ENCODE data around the gene P2RX2. TPM values are rescaled to one million over a fixed set of nuclear protein-coding genes. Genes with fewer than 3 reads are reported as not detected.

The P2RX2 gene
- total RNA-seq, 1 experiment from 2014 or later = not detected

DNA sequence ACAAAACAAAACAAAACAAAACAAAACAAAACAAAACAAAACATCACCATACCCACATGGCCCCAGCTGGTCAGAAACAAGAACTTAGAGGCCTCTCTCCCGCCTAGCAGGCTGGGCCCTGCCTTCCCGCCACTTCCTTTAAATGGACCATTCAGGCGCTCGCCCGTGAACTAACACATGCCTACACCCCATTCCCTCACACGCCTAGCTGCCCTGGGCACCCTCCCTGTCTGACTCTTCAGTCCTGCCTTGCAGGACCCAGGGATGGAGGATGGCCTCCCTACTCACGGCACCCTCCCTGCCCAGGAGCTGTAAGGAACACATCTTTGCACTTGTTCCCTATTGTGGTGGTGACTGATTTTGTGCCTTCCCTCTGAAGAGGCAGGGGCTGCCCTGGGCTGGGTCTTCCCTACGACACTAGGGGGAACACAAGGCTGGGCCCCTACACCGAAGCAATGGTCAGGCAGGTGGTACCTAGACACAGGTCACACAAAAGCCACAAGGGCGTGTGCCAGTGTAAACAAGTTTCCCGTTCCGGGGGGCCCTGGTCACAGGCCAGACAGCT, 21.5 kb downstream of the P2RX2 start:
- no peak overlapping the region for H3K4me2 ChIP-seq (ENCODE audit: low read depth, low read length, poor library complexity, severe bottlenecking)
- no peak overlapping the region for H3K4me3 ChIP-seq (ENCODE audit: low read length)
- H3K27me3 ChIP-seq (ENCODE audit: low read length) = no peaks in the 10 kb centered on the region
- no peaks in the 10 kb centered on the region for H3K4me1 ChIP-seq (ENCODE audit: low read length)
- H2AFZ ChIP-seq (ENCODE audit: low read length) = no peak overlapping the region
- H3K27ac ChIP-seq (ENCODE audit: low read length) = no peak overlapping the region
- no peaks in the 10 kb centered on the region for H3K9me3 ChIP-seq (ENCODE audit: low read length)
- H3K9me2 ChIP-seq (replicated peaks; ENCODE audit: insufficient read depth, low read length) = no peaks in the 10 kb centered on the region
- peaks cover 25% of the 10 kb centered on the region; the same call in 1 of the 2 replicates for H3K36me3 ChIP-seq (ENCODE audit: insufficient read depth, low read length)
- no peak overlapping the region for H3K9ac ChIP-seq (ENCODE audit: low read length)
- no peaks in the 10 kb centered on the region for H3K79me2 ChIP-seq (ENCODE audit: low read length)
- DNase-seq = no peak
- H4K20me1 ChIP-seq (ENCODE audit: insufficient read depth, low read depth, low read length) = no peaks in the 10 kb centered on the region

- DNase-seq = no peak
- no peaks in the 10 kb centered on the region for H3K9me2 ChIP-seq (replicated peaks; ENCODE audit: insufficient read depth, low read length)
Observed at GRCh38 chr12:132640936-132641335, 22.4 kb downstream of the P2RX2 start.

GRCh38 chr12:132641811-132642650, 23.5 kb downstream of the P2RX2 start:
- Histone ChIP-seq H4K20me1 (ENCODE audit: insufficient read depth, low read depth, low read length) (no peaks in the 10 kb centered on the region), H3K4me1 (ENCODE audit: low read length) (no peaks in the 10 kb centered on the region), H3K27me3 (ENCODE audit: low read length) (no peaks in the 10 kb centered on the region), H3K36me3 (ENCODE audit: insufficient read depth, low read length) (peaks cover 16% of the 10 kb centered on the region), H3K79me2 (ENCODE audit: low read length) (no peaks in the 10 kb centered on the region), H3K27ac (ENCODE audit: low read length) (no peak overlapping the region), H3K4me3 (ENCODE audit: low read length) (no peak overlapping the region), H3K9me3 (ENCODE audit: low read length) (no peaks in the 10 kb centered on the region), H3K9me2 (replicated peaks; ENCODE audit: insufficient read depth, low read length) (no peaks in the 10 kb centered on the region), H2AFZ (ENCODE audit: low read length) (no peak overlapping the region), H3K9ac (ENCODE audit: low read length) (no peak overlapping the region), H3K4me2 (ENCODE audit: low read depth, low read length, poor library complexity, severe bottlenecking) (no peak overlapping the region)
- DNase-seq = no peak

More at GRCh38 chr12:132640936-132641335, 22.4 kb downstream of the P2RX2 start:
- H3K27me3 ChIP-seq (ENCODE audit: low read length) = no peaks in the 10 kb centered on the region
- no peak overlapping the region for H3K4me3 ChIP-seq (ENCODE audit: low read length)
- H3K36me3 ChIP-seq (ENCODE audit: insufficient read depth, low read length) = peaks cover 20% of the 10 kb centered on the region; the same call in 1 of the 2 replicates
- H3K4me2 ChIP-seq (ENCODE audit: low read depth, low read length, poor library complexity, severe bottlenecking) = no peak overlapping the region
- no peaks in the 10 kb centered on the region for H3K9me3 ChIP-seq (ENCODE audit: low read length)
- H3K79me2 ChIP-seq (ENCODE audit: low read length) = no peaks in the 10 kb centered on the region
- H4K20me1 ChIP-seq (ENCODE audit: insufficient read depth, low read depth, low read length) = no peaks in the 10 kb centered on the region
- no peak overlapping the region for H3K27ac ChIP-seq (ENCODE audit: low read length)
- H3K4me1 ChIP-seq (ENCODE audit: low read length) = no peaks in the 10 kb centered on the region
- no peak overlapping the region for H3K9ac ChIP-seq (ENCODE audit: low read length)
- no peak overlapping the region for H2AFZ ChIP-seq (ENCODE audit: low read length)

DNA sequence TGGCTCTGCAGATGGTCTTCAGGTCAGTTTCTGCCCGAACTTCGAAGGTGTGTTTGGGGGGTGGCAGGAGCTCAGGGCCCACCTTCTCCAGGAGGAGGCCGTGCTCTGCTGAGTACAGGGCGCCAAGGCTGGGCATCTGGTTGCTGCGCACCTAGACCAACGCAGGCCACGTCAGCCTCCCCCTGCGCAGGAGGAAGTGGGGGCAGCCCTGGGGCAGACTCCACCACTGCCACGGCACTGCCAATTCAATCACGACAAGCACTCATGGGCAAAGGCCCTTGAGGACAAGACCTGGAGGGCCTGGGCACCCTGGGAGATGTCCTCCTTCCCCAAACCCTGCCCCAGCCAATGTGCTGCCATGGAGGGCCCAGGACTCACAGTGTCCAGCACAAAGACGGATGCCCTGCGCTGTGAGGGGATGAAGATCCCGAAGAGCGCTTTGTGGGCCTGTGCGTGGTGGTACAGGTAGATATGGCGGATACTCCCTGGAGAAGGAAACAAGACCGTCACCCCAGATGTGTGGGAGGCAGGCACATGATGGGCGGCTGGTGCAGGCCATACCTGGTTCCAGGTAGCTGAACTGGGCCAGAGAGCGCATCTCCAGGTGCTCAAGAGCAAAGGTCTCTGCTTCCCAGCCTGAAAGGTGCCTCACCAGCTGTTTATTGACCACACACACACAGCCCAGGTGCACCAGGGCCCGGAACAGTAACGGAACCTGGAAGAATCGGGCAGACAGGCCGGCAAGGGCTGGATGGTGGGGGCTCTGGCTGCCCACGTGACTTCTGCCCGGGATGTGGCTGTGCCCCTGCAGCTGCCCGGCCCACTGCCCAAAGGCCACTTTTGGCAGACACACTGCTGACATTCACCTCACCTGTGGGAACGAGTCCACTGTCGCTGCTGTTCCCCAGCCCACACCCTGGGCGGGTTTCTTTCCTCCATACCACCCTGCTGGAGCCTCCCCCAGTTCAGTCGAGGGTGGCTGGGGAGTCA, 24.6 kb downstream of the P2RX2 start:
- H4K20me1 ChIP-seq (ENCODE audit: insufficient read depth, low read depth, low read length) = no peaks in the 10 kb centered on the region

GRCh38 chr12:132646850-132647249, 28.3 kb downstream of the P2RX2 start:
- DNase-seq = no peak

More for the DNA sequence above, 24.6 kb downstream of the P2RX2 start:
- no peak for DNase-seq
- Histone ChIP-seq H3K9me2 (replicated peaks; ENCODE audit: insufficient read depth, low read length) (no peaks in the 10 kb centered on the region), H3K4me1 (ENCODE audit: low read length) (no peaks in the 10 kb centered on the region), H3K9me3 (ENCODE audit: low read length) (no peaks in the 10 kb centered on the region), H2AFZ (ENCODE audit: low read length) (no peak overlapping the region), H3K36me3 (ENCODE audit: insufficient read depth, low read length) (peaks cover 16% of the 10 kb centered on the region), H3K4me3 (ENCODE audit: low read length) (no peak overlapping the region), H3K27me3 (ENCODE audit: low read length) (no peaks in the 10 kb centered on the region), H3K9ac (ENCODE audit: low read length) (no peak overlapping the region), H3K27ac (ENCODE audit: low read length) (no peak overlapping the region), H3K79me2 (ENCODE audit: low read length) (no peaks in the 10 kb centered on the region), H3K4me2 (ENCODE audit: low read depth, low read length, poor library complexity, severe bottlenecking) (no peak overlapping the region)

DNA sequence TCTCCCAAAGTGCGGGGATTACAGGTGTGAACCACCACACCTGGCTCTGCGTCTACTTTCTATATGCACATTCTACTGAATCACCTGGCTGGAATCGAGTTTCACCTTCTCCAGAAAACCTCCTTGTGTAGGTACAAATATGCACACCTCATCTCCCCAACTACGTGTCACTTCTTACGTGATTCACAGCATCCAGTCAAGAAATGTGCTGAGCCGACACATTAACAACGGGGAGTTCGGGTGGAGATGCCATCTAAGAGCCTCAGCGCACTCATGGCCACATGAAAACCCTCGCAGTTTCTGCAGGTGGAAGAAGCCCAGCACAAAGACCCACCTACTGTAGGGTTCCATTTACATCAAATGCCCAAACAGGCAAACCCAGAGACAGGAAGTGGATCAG, 29.3 kb downstream of the P2RX2 start:
- Histone ChIP-seq H2AFZ (ENCODE audit: low read length) (no peak overlapping the region), H3K27ac (ENCODE audit: low read length) (no peak overlapping the region), H3K4me3 (ENCODE audit: low read length) (no peak overlapping the region), H3K9ac (ENCODE audit: low read length) (no peak overlapping the region), H3K4me2 (ENCODE audit: low read depth, low read length, poor library complexity, severe bottlenecking) (no peak overlapping the region), H3K36me3 (ENCODE audit: insufficient read depth, low read length) (peaks cover 19% of the 10 kb centered on the region), H3K9me2 (replicated peaks; ENCODE audit: insufficient read depth, low read length) (no peaks in the 10 kb centered on the region), H3K4me1 (ENCODE audit: low read length) (no peaks in the 10 kb centered on the region), H4K20me1 (ENCODE audit: insufficient read depth, low read depth, low read length) (no peaks in the 10 kb centered on the region), H3K79me2 (ENCODE audit: low read length) (no peaks in the 10 kb centered on the region), H3K9me3 (ENCODE audit: low read length) (no peaks in the 10 kb centered on the region), H3K27me3 (ENCODE audit: low read length) (no peaks in the 10 kb centered on the region)
- DNase-seq = no peak

More at GRCh38 chr12:132646850-132647249, 28.3 kb downstream of the P2RX2 start:
- Histone ChIP-seq H3K4me3 (ENCODE audit: low read length) (no peak overlapping the region), H3K9me3 (ENCODE audit: low read length) (no peaks in the 10 kb centered on the region), H3K27ac (ENCODE audit: low read length) (no peak overlapping the region), H4K20me1 (ENCODE audit: insufficient read depth, low read depth, low read length) (no peaks in the 10 kb centered on the region), H3K4me2 (ENCODE audit: low read depth, low read length, poor library complexity, severe bottlenecking) (no peak overlapping the region), H3K9me2 (replicated peaks; ENCODE audit: insufficient read depth, low read length) (no peaks in the 10 kb centered on the region), H2AFZ (ENCODE audit: low read length) (no peak overlapping the region), H3K4me1 (ENCODE audit: low read length) (no peaks in the 10 kb centered on the region), H3K9ac (ENCODE audit: low read length) (no peak overlapping the region), H3K36me3 (ENCODE audit: insufficient read depth, low read length) (peaks cover 18% of the 10 kb centered on the region), H3K79me2 (ENCODE audit: low read length) (no peaks in the 10 kb centered on the region), H3K27me3 (ENCODE audit: low read length) (no peaks in the 10 kb centered on the region)

GRCh38 chr12:132648616-132649225, 30.1 kb downstream of the P2RX2 start:
- DNase-seq = no peak
- Histone ChIP-seq H3K4me3 (ENCODE audit: low read length) (no peak overlapping the region), H3K27ac (ENCODE audit: low read length) (no peak overlapping the region), H3K79me2 (ENCODE audit: low read length) (no peaks in the 10 kb centered on the region), H3K4me1 (ENCODE audit: low read length) (no peaks in the 10 kb centered on the region), H3K4me2 (ENCODE audit: low read depth, low read length, poor library complexity, severe bottlenecking) (no peak overlapping the region), H3K27me3 (ENCODE audit: low read length) (no peaks in the 10 kb centered on the region), H3K9me2 (replicated peaks; ENCODE audit: insufficient read depth, low read length) (no peaks in the 10 kb centered on the region), H4K20me1 (ENCODE audit: insufficient read depth, low read depth, low read length) (no peaks in the 10 kb centered on the region), H3K9ac (ENCODE audit: low read length) (no peak overlapping the region), H3K36me3 (ENCODE audit: insufficient read depth, low read length) (peaks cover 27% of the 10 kb centered on the region), H2AFZ (ENCODE audit: low read length) (no peak overlapping the region), H3K9me3 (ENCODE audit: low read length) (no peaks in the 10 kb centered on the region)
